ENCODE results near the gene HPCAL1. TPM values are rescaled to one million over a fixed set of nuclear protein-coding genes. Genes with fewer than 3 reads are reported as not detected.

The HPCAL1 gene
- total and polyA plus RNA-seq, 10 of the 15 experiments (the other 5 are each of a cell fraction or from before 2014, with no cell fraction given): 0.40 to 12.8 (median 7.9) TPM

DNA sequence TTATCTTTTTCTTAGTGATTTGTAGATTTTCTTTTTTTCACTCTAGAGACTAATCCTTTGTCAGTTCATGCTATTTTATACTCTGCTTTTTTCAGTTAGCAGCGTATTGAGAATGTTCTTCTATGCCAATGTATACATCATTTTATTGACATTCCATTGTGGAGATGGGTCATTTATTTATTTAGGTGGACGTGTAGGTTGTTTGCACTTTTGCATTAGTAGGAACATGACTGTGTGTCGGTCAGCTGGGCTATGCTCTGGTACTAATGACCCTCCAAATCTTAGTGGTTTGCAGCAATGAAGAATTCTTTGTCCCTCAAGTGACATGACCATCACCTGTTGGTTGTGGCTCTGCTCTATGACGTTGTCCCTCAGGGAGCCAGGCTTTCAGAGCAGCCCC, 33.6 kb downstream of the HPCAL1 start (continued):
- TF ChIP-seq WRNIP1 (IDR thresholded peaks at IDR 0.05; ENCODE audit: borderline replicate concordance, low read depth, low read length) (no peak), DPF2 (IDR thresholded peaks at IDR 0.05) (no peak), NR2C1 (IDR thresholded peaks at IDR 0.05) (no peak), IRF4 (IDR thresholded peaks at IDR 0.05; ENCODE audit: low read depth, low read length) (no peak), ZSCAN29 (IDR thresholded peaks at IDR 0.05) (no peak), MLLT1 (IDR thresholded peaks at IDR 0.05) (no peak), MTA2 (IDR thresholded peaks at IDR 0.05; ENCODE audit: low read depth) (no peak), PML (IDR thresholded peaks at IDR 0.05; ENCODE audit: low read length) (no peak), HDAC6 (IDR thresholded peaks at IDR 0.05; ENCODE audit: unreplicated experiment) (no peak)
- TF ChIP-seq, protein P1, sequence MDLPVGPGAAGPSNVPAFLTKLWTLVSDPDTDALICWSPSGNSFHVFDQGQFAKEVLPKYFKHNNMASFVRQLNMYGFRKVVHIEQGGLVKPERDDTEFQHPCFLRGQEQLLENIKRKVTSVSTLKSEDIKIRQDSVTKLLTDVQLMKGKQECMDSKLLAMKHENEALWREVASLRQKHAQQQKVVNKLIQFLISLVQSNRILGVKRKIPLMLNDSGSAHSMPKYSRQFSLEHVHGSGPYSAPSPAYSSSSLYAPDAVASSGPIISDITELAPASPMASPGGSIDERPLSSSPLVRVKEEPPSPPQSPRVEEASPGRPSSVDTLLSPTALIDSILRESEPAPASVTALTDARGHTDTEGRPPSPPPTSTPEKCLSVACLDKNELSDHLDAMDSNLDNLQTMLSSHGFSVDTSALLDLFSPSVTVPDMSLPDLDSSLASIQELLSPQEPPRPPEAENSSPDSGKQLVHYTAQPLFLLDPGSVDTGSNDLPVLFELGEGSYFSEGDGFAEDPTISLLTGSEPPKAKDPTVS (IDR thresholded peaks at IDR 0.05; ENCODE audit: low read depth, low read length): no peak

GRCh38 chr2:10337449-10338269, 35.0 kb downstream of the HPCAL1 start:
- POLR2A ChIA-PET: no interaction called here
- CTCF ChIA-PET: interaction anchor here (0.5 kb wide), 1 partner anchor 46 kb away, joined by 3 read pairs; no protein-coding TSS in a partner anchor
- BruUV-seq (replicated peaks): no TSS peak
- no peaks in the 10 kb centered on the region for H3K4me1 ChIP-seq (ENCODE audit: control insufficient read depth, insufficient read depth, low read length)
- no peak for DNase-seq (ENCODE audit: low read depth, low spot score)
- SMC1A ChIA-PET (ENCODE audit: uncharacterized antibody, unreplicated experiment): no interaction called here
- no peak for FAIRE-seq
- no peaks in the 10 kb centered on the region; the same call in 2 of the 3 replicates for H3K9me3 ChIP-seq (replicated peaks; ENCODE audit: control insufficient read depth, insufficient read depth, low read length)
- H3K4me3 ChIP-seq: no peak overlapping the region
- H2AFZ ChIP-seq (ENCODE audit: control insufficient read depth, low read depth, low read length): no peak overlapping the region
- H3K36me3 ChIP-seq (ENCODE audit: control insufficient read depth in 2 of 2, insufficient read depth in 2 of 2, low read length in 1 of 2): no peaks in the 10 kb centered on the region
- no peaks in the 10 kb centered on the region for H3K27me3 ChIP-seq (replicated peaks in 1 of 2; ENCODE audit: control insufficient read depth in 2 of 2, insufficient read depth in 2 of 2, low read length in 1 of 2)
- intact Hi-C loops (cut with micrococcal nuclease; ENCODE audit: unreplicated experiment): no loop called here
- no peaks in the 10 kb centered on the region for H4K20me1 ChIP-seq (ENCODE audit: control insufficient read depth, insufficient read depth)
- no peak for ATAC-seq
- RAD21 ChIA-PET (ENCODE audit: unreplicated experiment): no interaction called here
- no peak overlapping the region for H3K27ac ChIP-seq (ENCODE audit: control insufficient read depth, insufficient read depth)
- no peak overlapping the region for H3K9ac ChIP-seq (ENCODE audit: control insufficient read depth, insufficient read depth, low read length)
- H3K4me2 ChIP-seq (ENCODE audit: control insufficient read depth, insufficient read depth): no peak overlapping the region
- 57% methylated on average over 16 of the region's 16 CpGs for WGBS (ENCODE audit: insufficient coverage, insufficient replicate concordance, low lambda C conversion rate, missing lambda C conversion rate)
- no peaks in the 10 kb centered on the region for H3K79me2 ChIP-seq (ENCODE audit: control insufficient read depth, insufficient read depth, low read length)
- in situ Hi-C loops (cut with MboI): no loop called here
- TF ChIP-seq MTA2 (IDR thresholded peaks at IDR 0.05; ENCODE audit: low read depth) (no peak), YY1 (IDR thresholded peaks at IDR 0.05; ENCODE audit: low read depth, low read length) (no peak), KLF5 (IDR thresholded peaks at IDR 0.05; ENCODE audit: partially characterized antibody) (no peak), LARP7 (IDR thresholded peaks at IDR 0.05) (no peak), ZBTB40 (IDR thresholded peaks at IDR 0.05; ENCODE audit: borderline replicate concordance) (no peak), ZSCAN29 (IDR thresholded peaks at IDR 0.05) (no peak), ZNF384 (IDR thresholded peaks at IDR 0.05; ENCODE audit: borderline replicate concordance, low read depth, low read length) (no peak), NR2C1 (IDR thresholded peaks at IDR 0.05) (no peak), ZBED1 (IDR thresholded peaks at IDR 0.05; ENCODE audit: borderline replicate concordance) (no peak), RCOR1 (conservative IDR thresholded peaks at IDR 0.05; ENCODE audit: low read depth, low read length) (no peak)
